Fibroblast of the aortic adventitia (primary cell): ENCODE data around the gene LDLR. TPM values are rescaled to one million over a fixed set of nuclear protein-coding genes. Genes with fewer than 3 reads are reported as not detected.

Source experiments
- DNase-seq: peaks from one replicate; pipeline ENCODE4 v3.0.0-alpha.2; 2010; ENCODE audit warnings: low read depth
- H3K4me3 ChIP-seq: 2 replicates; pipeline ENCODE4 v1.5.1; 2011; ENCODE audit warnings: low read depth, mild to moderate bottlenecking, control low read depth, low read length, moderate library complexity
- CTCF ChIP-seq: IDR thresholded peaks from 2 replicates; pipeline ENCODE4 v1.5.1; 2011; ENCODE audit warnings: mild to moderate bottlenecking, low read length, control low read depth, inconsistent platforms; ENCODE audit not compliant: insufficient read depth
- total RNA-seq: library from RNA; depleted of rRNA; stranded (reverse); fragments of >200 nt; gene quantifications from 2 replicates; pipeline ENCODE4 v1.2.3, GENCODE V29; 2012; ENCODE audit warnings: low replicate concordance

LDLR gene
- total RNA-seq, 1 donor = 116 TPM

- no peak for DNase-seq
- TF ChIP-seq CTCF = no peak
- H3K4me3 ChIP-seq = no peak overlapping the region
Observed at GRCh38 chr19:11047866-11048265, 41.4 kb upstream of the LDLR start.

- no peak overlapping the region for H3K4me3 ChIP-seq
- DNase-seq = no peak
- TF ChIP-seq CTCF = no peak
Observed at GRCh38 chr19:11050323-11051114, 38.7 kb upstream of the LDLR start.

GRCh38 chr19:11053817-11054195 is 35.5 kb upstream of the LDLR start:
- H3K4me3 ChIP-seq = no peak overlapping the region
- no peak for DNase-seq
- TF ChIP-seq CTCF = no peak

- no peak overlapping the region for H3K4me3 ChIP-seq
- no peak for DNase-seq
- TF ChIP-seq CTCF = no peak
Observed at GRCh38 chr19:11054200-11054599, 35.1 kb upstream of the LDLR start.

DNA sequence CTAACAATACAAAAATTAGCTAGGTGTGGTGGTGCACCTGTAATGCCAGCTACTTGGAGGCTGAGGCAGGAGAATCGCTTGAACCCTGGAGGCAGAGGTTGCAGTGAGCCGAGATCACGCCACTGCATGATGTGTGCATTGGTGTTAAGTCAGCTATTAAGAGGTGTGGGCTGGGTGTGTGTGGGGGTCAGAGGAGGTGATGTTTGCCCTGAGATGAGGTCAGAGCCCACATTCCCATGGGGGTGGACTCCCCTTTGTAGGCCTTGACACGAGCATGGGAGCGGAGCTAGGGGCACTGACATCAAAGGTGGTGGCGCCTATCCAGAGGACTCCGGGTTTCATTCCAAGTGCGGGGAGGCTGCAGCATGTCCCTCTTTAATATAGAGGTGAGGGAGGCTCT is 34.6 kb upstream of the LDLR start:
- DNase-seq = no peak
- TF ChIP-seq CTCF = no peak
- no peak overlapping the region for H3K4me3 ChIP-seq

- no peak for TF ChIP-seq CTCF
- H3K4me3 ChIP-seq = no peak overlapping the region
- no peak for DNase-seq
Observed at GRCh38 chr19:11058246-11059030, 30.8 kb upstream of the LDLR start.
